ENCODE results near the gene SARNP. TPM values are rescaled to one million over a fixed set of nuclear protein-coding genes. Genes with fewer than 3 reads are reported as not detected.

SARNP gene
- polyA plus RNA-seq, 1 experiment = 52.1 TPM

DNA sequence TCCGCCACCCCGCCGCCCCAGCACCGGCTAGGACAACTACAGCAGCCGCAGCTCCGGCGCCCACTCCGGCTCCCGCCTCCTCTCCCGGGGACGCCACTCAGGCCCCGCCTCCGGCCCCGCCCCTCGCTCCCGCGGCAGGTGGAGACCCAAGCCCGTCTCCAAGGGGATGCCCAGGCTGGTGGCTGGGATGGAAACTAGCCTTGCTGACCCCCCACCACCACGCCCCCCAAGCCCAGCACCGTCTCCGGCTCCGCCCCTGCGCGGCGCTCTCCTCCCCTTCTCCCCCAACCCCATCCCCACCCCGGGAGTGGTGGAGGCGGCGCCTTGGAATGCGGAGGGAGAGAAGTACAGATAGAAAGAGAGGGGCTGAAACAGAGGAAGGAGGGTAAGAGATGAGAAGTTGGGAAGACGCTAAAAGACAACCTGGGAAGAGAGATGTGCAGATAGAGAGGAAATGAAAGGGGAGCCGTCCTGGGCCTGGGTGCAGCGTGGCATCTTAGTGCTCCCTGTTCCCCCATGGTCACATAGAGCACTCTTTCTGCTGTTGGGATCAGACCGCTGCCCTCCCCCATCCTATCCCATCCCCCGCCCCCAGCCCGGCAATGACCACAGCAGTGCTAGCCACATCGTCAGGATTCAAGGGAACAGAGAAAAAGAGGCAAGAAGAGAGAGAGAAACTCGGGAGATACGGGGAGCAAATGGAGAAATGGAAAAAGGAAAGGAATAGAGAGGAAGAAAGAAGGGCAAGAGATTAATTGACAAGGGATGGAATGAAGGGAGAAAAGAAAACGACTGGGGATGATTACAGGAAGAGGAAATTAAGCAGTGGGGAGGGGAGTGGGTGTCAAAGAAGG is 109.5 kb downstream of the SARNP start, which contains the start of gene ITGA7:
Gene ITGA7 (minus strand): TSS at position 64 of the 854 bp plus-strand sequence. CDS start 222 bp downstream, outside the sequence.
- Histone ChIP-seq H3K36me3 (ENCODE audit: control insufficient read depth, insufficient read depth, low read length) (no peaks in the 10 kb centered on the region), H3K27me3 (ENCODE audit: control insufficient read depth, insufficient read depth, low read length) (0 out of 2 replicates have a peak, but pooled peaks cover 2% of the 10 kb centered on the region), H3K4me3 (ENCODE audit: low read depth, low read length) (peak within 1 kb of the TSS; percentile 62)
- no peak for DNase-seq (ENCODE audit: low read depth)
- ChIA-PET CTCF (interaction anchor here (1.6 to 2.2 kb wide), 2 partner anchors 13 to 51 kb away, joined by 3 to 6 read pairs; no protein-coding TSS in a partner anchor), POLR2A (interaction anchor here (0.6 kb wide), 1 partner anchor 15 kb away, joined by 3 read pairs; no protein-coding TSS in a partner anchor)
- TF ChIP-seq, protein P1, sequence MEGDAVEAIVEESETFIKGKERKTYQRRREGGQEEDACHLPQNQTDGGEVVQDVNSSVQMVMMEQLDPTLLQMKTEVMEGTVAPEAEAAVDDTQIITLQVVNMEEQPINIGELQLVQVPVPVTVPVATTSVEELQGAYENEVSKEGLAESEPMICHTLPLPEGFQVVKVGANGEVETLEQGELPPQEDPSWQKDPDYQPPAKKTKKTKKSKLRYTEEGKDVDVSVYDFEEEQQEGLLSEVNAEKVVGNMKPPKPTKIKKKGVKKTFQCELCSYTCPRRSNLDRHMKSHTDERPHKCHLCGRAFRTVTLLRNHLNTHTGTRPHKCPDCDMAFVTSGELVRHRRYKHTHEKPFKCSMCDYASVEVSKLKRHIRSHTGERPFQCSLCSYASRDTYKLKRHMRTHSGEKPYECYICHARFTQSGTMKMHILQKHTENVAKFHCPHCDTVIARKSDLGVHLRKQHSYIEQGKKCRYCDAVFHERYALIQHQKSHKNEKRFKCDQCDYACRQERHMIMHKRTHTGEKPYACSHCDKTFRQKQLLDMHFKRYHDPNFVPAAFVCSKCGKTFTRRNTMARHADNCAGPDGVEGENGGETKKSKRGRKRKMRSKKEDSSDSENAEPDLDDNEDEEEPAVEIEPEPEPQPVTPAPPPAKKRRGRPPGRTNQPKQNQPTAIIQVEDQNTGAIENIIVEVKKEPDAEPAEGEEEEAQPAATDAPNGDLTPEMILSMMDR (IDR thresholded peaks at IDR 0.05; ENCODE audit: insufficient read depth, low read depth, low read length) = no peak

Small RNAs within 50 kb of the gene (small RNA-seq; reads per million reads assigned to genes)
- gene AC009779.1 (ENCODE audit: insufficient read length, low read depth, low replicate concordance) (not detected), gene RF00017 (ENCODE audit: insufficient read length, low read depth, low replicate concordance) (not detected)

Other genes with a start within 250 kb of the SARNP start
- not detected in 2 replicates for gene OR2AP1, start 245.3 kb downstream of the SARNP start, polyA plus RNA-seq (2011; rRNA removed)
- not detected in 2 replicates for gene OR10P1, start 180.8 kb downstream of the SARNP start, polyA plus RNA-seq (2011; rRNA removed)
- gene ITGA7, start 109.8 kb downstream of the SARNP start, polyA plus RNA-seq (2011; rRNA removed) = 9.4 and 11.6 TPM in 2 replicates
- 147 and 172 TPM in 2 replicates for gene BLOC1S1, start 101.7 kb downstream of the SARNP start, polyA plus RNA-seq (2011; rRNA removed)
- 4.5 and 6.2 TPM in 2 replicates for gene RDH5, start 97.3 kb downstream of the SARNP start, polyA plus RNA-seq (2011; rRNA removed)
- 974 and 1,937 TPM in 2 replicates for gene CD63, start 88.7 kb downstream of the SARNP start, polyA plus RNA-seq (2011; rRNA removed)
- gene GDF11, start 74.6 kb downstream of the SARNP start, polyA plus RNA-seq (2011; rRNA removed) = 2.9 and 3.8 TPM in 2 replicates
- 47.4 and 63.9 TPM in 2 replicates for gene ORMDL2, start 317 bp upstream of the SARNP start, polyA plus RNA-seq (2011; rRNA removed)
- 6.4 and 8.4 TPM in 2 replicates for gene DNAJC14, start 11.9 kb upstream of the SARNP start, polyA plus RNA-seq (2011; rRNA removed)
- 34.2 and 40.7 TPM in 2 replicates for gene MMP19, start 25.2 kb upstream of the SARNP start, polyA plus RNA-seq (2011; rRNA removed)
- gene PYM1, start 110.2 kb upstream of the SARNP start, polyA plus RNA-seq (2011; rRNA removed) = 37.1 and 37.8 TPM in 2 replicates
- 53.0 and 56.2 TPM in 2 replicates for gene DGKA, start 113.4 kb upstream of the SARNP start, polyA plus RNA-seq (2011; rRNA removed)
- 1.2 and 1.8 TPM in 2 replicates for gene PMEL, start 148.3 kb upstream of the SARNP start, polyA plus RNA-seq (2011; rRNA removed)
- gene CDK2, start 149.1 kb upstream of the SARNP start, polyA plus RNA-seq (2011; rRNA removed) = 56.6 and 75.2 TPM in 2 replicates
- gene RAB5B, start 156.4 kb upstream of the SARNP start, polyA plus RNA-seq (2011; rRNA removed) = 117 and 130 TPM in 2 replicates
- 14.4 and 22.3 TPM in 2 replicates for gene SUOX, start 179.6 kb upstream of the SARNP start, polyA plus RNA-seq (2011; rRNA removed)
- gene IKZF4, start 203.3 kb upstream of the SARNP start, polyA plus RNA-seq (2011; rRNA removed) = 1.9 and 2.9 TPM in 2 replicates
- gene RPS26, start 224.2 kb upstream of the SARNP start, polyA plus RNA-seq (2011; rRNA removed) = 635 and 868 TPM in 2 replicates